Transverse colon (tissue), 4 donors: Measurements from ENCODE around the gene SORT1. TPM values are rescaled to one million over a fixed set of nuclear protein-coding genes. Genes with fewer than 3 reads are reported as not detected.
A peak's percentile ranks its signal among the peaks of the same experiment; 100 is the strongest.

Source experiments
- DNase-seq: peaks from one replicate; pipeline ENCODE4 v3.0.0-alpha.2; 2019
- H3K27ac ChIP-seq, 4 donors: fragments of 200-600 bp; sonication (generic); 2 replicates each; pipeline ENCODE4 v1.5.1; 2016 to 2018; ENCODE audit warnings: inconsistent platforms in 4 of 4
- H3K27me3 ChIP-seq: fragments of 200-600 bp; sonication (generic); 2 replicates; pipeline ENCODE4 v1.5.1; 2017; ENCODE audit warnings: inconsistent platforms
- H3K36me3 ChIP-seq, 4 donors: fragments of 200-600 bp; sonication (generic); 2 replicates each; pipeline ENCODE4 v1.5.1; 2017 to 2019; ENCODE audit warnings: inconsistent platforms in 4 of 4
- H3K4me1 ChIP-seq, 4 donors: fragments of 200-600 bp; sonication (generic); 2 replicates each; pipeline ENCODE4 v1.5.1; 2017 to 2020; ENCODE audit warnings: inconsistent platforms in 4 of 4
- H3K4me3 ChIP-seq, 4 donors: fragments of 200-600 bp; sonication (generic); 1 replicate in 1 of 4; 2 replicates in 3 of 4; pipeline versions ENCODE4 v1.5.1 to v1.6.1; 2017 to 2019; ENCODE audit warnings: inconsistent platforms in 4 of 4
- H3K9me3 ChIP-seq, 2 donors: fragments of 200-600 bp; sonication (generic); 2 replicates each; pipeline ENCODE4 v1.5.1; 2017 to 2019; ENCODE audit warnings: inconsistent platforms in 2 of 2
- CTCF ChIP-seq, 5 experiments: fragments of 200-600 bp in 3 of 5; fragments of 450-650 bp in 2 of 5; sonication (generic) in 3 of 5; IDR thresholded peaks; 1 replicate in 2 of 5; 2 replicates in 3 of 5; pipeline ENCODE4 v1.5.1; 2016 to 2017; ENCODE audit warnings: antibody characterized with exemption in 5 of 5, inconsistent platforms in 3 of 5, mild to moderate bottlenecking in 2 of 5, moderate library complexity in 1 of 5
- EP300 ChIP-seq: sonication (generic); formaldehyde crosslinking; IDR thresholded peaks from one replicate; pipeline ENCODE4 v1.6.1; 2017; ENCODE audit warnings: antibody characterized with exemption, low read depth
- POLR2A ChIP-seq: fragments of 450-650 bp; IDR thresholded peaks from one replicate; pipeline ENCODE4 v1.6.1; 2016; ENCODE audit warnings: antibody characterized with exemption, mild to moderate bottlenecking, moderate library complexity
- POLR2AphosphoS5 ChIP-seq, 3 donors: sonication (generic); formaldehyde crosslinking; IDR thresholded peaks; one replicate each; pipeline ENCODE4 v1.6.1; 2016; ENCODE audit warnings: antibody characterized with exemption in 3 of 3
- WGBS, 2 donors: methylation state at CpG; one replicate each; pipeline ENCODE4 v1.1.5; 2018; ENCODE audit warnings: low coverage in 1 of 2; 5-methylcytosine and 5-hydroxymethylcytosine counted together
- in situ Hi-C, 4 donors: fragments of 200-750 bp; cut with MboI; loops; one replicate each; pipeline versions ENCODE4 v1.15.0 to v1.15.1; 2017; ENCODE audit warnings: low sequenced_read_pairs in 3 of 4, low pct_ligation_motif_present in 1 of 4, low pct_unique_long_range_greater_than_20kb in 1 of 4
- intact Hi-C: fragments of 100-400 bp; cut with DNase I; formaldehyde crosslinking; loops from one replicate; pipeline ENCODE4 v1.15.1; 2023; ENCODE audit warnings: low total_unique reads
- total RNA-seq, 4 donors: library from RNA; depleted of rRNA; stranded (reverse); fragments of >200 nt; gene quantifications; one replicate each; pipeline ENCODE4 v1.1.0, GENCODE V29; 2016

SORT1 gene
- total RNA-seq, 4 donors from 2014 or later: 53.5 to 79.3 (median 66.2) TPM

DNA sequence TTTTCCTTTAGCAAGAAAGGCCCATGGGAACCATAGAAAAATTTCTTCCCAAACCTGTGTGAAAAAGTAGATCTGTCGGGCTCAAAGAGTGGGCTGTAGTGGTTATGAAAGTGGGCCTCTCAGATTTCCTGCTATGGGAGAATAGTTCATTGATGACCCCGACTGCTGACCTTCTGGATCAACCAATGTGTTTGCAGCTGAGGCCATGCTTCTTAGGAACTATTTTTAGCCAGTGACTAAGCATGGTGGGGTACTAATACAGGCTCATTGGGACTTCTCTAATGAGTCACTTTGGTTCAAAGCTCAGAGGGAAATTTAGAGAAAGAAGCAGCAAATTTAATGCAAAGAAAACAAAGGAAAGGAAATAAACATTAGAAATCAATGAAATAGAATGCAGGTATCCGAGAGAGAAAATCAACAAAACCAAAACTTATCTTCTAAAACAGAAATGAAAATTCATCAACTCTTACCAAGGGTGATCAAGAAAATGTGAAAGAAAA is 41.1 kb upstream of the SORT1 start:
- no peak overlapping the region for H3K4me3 ChIP-seq
- WGBS, 2 donors: 68 to 86% methylated on average over 2 to 3 of the region's 3 CpGs

DNA sequence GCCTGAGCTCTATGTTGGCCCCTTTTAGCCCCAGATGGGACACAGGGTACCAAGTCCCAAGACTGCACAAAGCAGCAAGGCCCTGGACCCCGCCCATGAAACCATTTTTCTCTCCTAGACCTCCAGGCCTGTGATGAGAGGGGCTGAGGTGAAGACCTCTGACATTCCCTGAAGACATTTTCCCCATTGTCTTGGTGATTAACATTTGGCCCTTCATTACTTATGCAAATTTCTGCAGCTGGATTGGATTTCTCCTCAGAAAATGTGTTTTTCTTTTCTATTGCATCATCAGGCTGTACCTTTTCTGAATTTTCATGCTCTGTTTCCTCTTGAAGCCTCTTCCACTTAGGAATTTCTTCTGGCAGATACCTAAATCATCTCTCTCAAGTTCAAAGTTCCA is 36.8 kb upstream of the SORT1 start:
- H3K4me1 ChIP-seq: no peaks in the 10 kb centered on the region
- in situ Hi-C loops (no loop called here), intact Hi-C loops (no loop called here)
- no peak overlapping the region for H3K27ac ChIP-seq
- 88% methylated on average over 1 of the region's 1 CpG; no CpG with 5 or more reads in 1 of the 2 donors for WGBS, 2 donors
- no peak overlapping the region for H3K4me3 ChIP-seq
- DNase-seq: no peak
- TF ChIP-seq POLR2A (no peak), EP300 (no peak), POLR2AphosphoS5 (IDR thresholded peaks at IDR 0.05) (no peak), CTCF (IDR thresholded peaks at IDR 0.05) (no peak)
- no peaks in the 10 kb centered on the region for H3K9me3 ChIP-seq
- H3K27me3 ChIP-seq: no peaks in the 10 kb centered on the region
- H3K36me3 ChIP-seq: no peaks in the 10 kb centered on the region

More for the DNA sequence above, 41.1 kb upstream of the SORT1 start:
- no peak for DNase-seq
- intact Hi-C loops (no loop called here), in situ Hi-C loops (no loop called here)
- Histone ChIP-seq H3K9me3 (no peaks in the 10 kb centered on the region), H3K27ac (no peak overlapping the region), H3K27me3 (peaks cover 23% of the 10 kb centered on the region), H3K36me3 (no peaks in the 10 kb centered on the region), H3K4me1 (no peaks in the 10 kb centered on the region)
- TF ChIP-seq CTCF (IDR thresholded peaks at IDR 0.05) (no peak), POLR2AphosphoS5 (IDR thresholded peaks at IDR 0.05) (no peak), POLR2A (no peak), EP300 (no peak)

- Histone ChIP-seq H3K9me3 (no peaks in the 10 kb centered on the region), H3K27me3 (no peaks in the 10 kb centered on the region), H3K27ac (no peak overlapping the region), H3K4me3 (no peak overlapping the region), H3K4me1 (no peaks in the 10 kb centered on the region), H3K36me3 (no peaks in the 10 kb centered on the region)
- in situ Hi-C loops: no loop called here
- no peak for DNase-seq
- intact Hi-C loops: no loop called here
- TF ChIP-seq POLR2A: no peak
- WGBS, 2 donors: 95 to 100% methylated on average over 1 of the region's 1 CpG
Measured at GRCh38 chr1:109433322-109433721, 35.6 kb upstream of the SORT1 start.

GRCh38 chr1:109432336-109432735 is 34.6 kb upstream of the SORT1 start:
- in situ Hi-C loops (no loop called here), intact Hi-C loops (no loop called here)
- Histone ChIP-seq H3K27me3 (no peaks in the 10 kb centered on the region), H3K27ac (no peak overlapping the region), H3K4me3 (no peak overlapping the region), H3K4me1 (peaks cover 0 to 5% (median 5%) of the 10 kb centered on the region in 4 donors), H3K9me3 (no peaks in the 10 kb centered on the region), H3K36me3 (no peaks in the 10 kb centered on the region)
- TF ChIP-seq POLR2AphosphoS5 (IDR thresholded peaks at IDR 0.05): no peak
- TF ChIP-seq EP300: no peak
- TF ChIP-seq POLR2A: no peak
- TF ChIP-seq CTCF (IDR thresholded peaks at IDR 0.05): no peak
- no peak for DNase-seq

GRCh38 chr1:109427171-109427467 is 29.4 kb upstream of the SORT1 start:
- H3K4me1 ChIP-seq: peaks cover 14 to 37% (median 23%) of the 10 kb centered on the region in 4 donors
- no peak for DNase-seq
- H3K9me3 ChIP-seq: no peaks in the 10 kb centered on the region
- H3K36me3 ChIP-seq: no peaks in the 10 kb centered on the region
- TF ChIP-seq CTCF (IDR thresholded peaks at IDR 0.05) (no peak), EP300 (no peak), POLR2AphosphoS5 (IDR thresholded peaks at IDR 0.05) (no peak), POLR2A (no peak)
- WGBS, 2 donors: 5 to 6% methylated on average over 5 to 7 of the region's 7 CpGs
- H3K4me3 ChIP-seq: peak overlapping the region; percentile 47 to 89 (median 64)
- peak overlapping the region; percentile 89 to 91 (median 90) for H3K27ac ChIP-seq
- in situ Hi-C loops (no loop called here), intact Hi-C loops (no loop called here)
- H3K27me3 ChIP-seq: no peaks in the 10 kb centered on the region
